Body of pancreas (tissue), 4 donors: ENCODE results near the gene ADORA1. TPM values are rescaled to one million over a fixed set of nuclear protein-coding genes. Genes with fewer than 3 reads are reported as not detected.

Experiments
- ATAC-seq: fragments of 150-250 bp; one replicate; pipeline ENCODE4 v1.9.1; 2016
- DNase-seq, 4 donors: peaks; one replicate each; pipeline ENCODE4 v3.0.0-alpha.2; 2019
- H3K27ac ChIP-seq, 4 donors: fragments of 200-600 bp; sonication (generic); 1 replicate in 3 of 4; 2 replicates in 1 of 4; pipeline versions ENCODE4 v1.5.1 to v1.6.1; 2016 to 2019; ENCODE audit warnings: mild to moderate bottlenecking in 1 of 4, mixed read lengths in 1 of 4, moderate library complexity in 1 of 4
- H3K27me3 ChIP-seq, 2 donors: fragments of 200-600 bp; sonication (generic); one replicate each; pipeline ENCODE4 v1.6.0; 2016; ENCODE audit warnings: mild to moderate bottlenecking in 1 of 2
- H3K36me3 ChIP-seq, 2 donors: fragments of 200-600 bp; sonication (generic); replicated peaks in 1 of 2; 2 replicates each; pipeline ENCODE4 v1.5.1; 2016; ENCODE audit warnings: low read depth in 2 of 2; ENCODE audit not compliant: insufficient read depth in 1 of 2
- H3K4me1 ChIP-seq: fragments of 200-600 bp; sonication (generic); one replicate; pipeline ENCODE4 v1.6.0; 2016
- H3K4me3 ChIP-seq, 2 donors: fragments of 200-600 bp; sonication (generic); 1 replicate in 1 of 2; 2 replicates in 1 of 2; pipeline ENCODE4 v1.5.1; 2016 to 2019
- H3K9me3 ChIP-seq, 3 donors: fragments of 200-600 bp; sonication (generic); 1 replicate in 2 of 3; 2 replicates in 1 of 3; pipeline ENCODE4 v1.5.1; 2016
- CTCF ChIP-seq, 7 experiments: fragments of 450-650 bp in 4 of 7; fragments of 200-600 bp in 3 of 7; sonication (generic) in 3 of 7; IDR thresholded peaks; one replicate each; pipeline ENCODE4 v1.5.1; 2016 to 2019; ENCODE audit warnings: antibody characterized with exemption in 7 of 7
- POLR2A ChIP-seq, 3 donors: fragments of 450-650 bp; IDR thresholded peaks; one replicate each; pipeline ENCODE4 v1.6.1; 2016; ENCODE audit warnings: antibody characterized with exemption in 3 of 3, mild to moderate bottlenecking in 2 of 3
- WGBS, 2 donors: methylation state at CpG; one replicate each; pipeline ENCODE4 v1.1.5; 2017; 5-methylcytosine and 5-hydroxymethylcytosine counted together
- intact Hi-C: fragments of 100-400 bp; cut with DNase I; formaldehyde crosslinking; loops from one replicate; pipeline ENCODE4 v1.15.1; 2023
- total RNA-seq, 2 donors: library from RNA; depleted of rRNA; stranded (reverse); fragments of >200 nt; gene quantifications; one replicate each; pipeline ENCODE4 v1.1.0, GENCODE V29; 2016

Gene ADORA1
- total RNA-seq, 2 donors from 2014 or later, result 16.1 to 21.1 TPM

DNA sequence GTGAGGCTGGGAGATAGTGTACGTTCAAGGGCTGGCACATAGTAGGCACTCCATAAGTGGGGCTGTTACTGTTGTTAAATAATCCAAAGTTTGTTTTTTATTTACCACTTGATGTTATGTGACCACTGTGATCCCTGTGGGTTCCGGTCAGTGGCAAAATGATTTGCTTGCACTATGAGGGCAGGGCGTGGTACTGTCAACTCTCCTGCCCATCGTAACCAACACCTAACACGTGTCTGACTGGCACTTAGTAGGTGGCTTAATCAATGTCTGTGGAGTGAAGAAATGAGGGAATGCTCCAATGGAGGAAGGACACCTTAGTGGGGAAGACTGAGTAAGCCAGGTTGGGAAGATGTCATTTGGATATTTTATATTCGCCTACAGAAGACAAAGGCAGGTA is 14.6 kb downstream of the ADORA1 start:
- H3K4me3 ChIP-seq, result no peak overlapping the region
- intact Hi-C loops, result no loop called here
- H3K9me3 ChIP-seq, result no peaks in the 10 kb centered on the region
- no peaks in the 10 kb centered on the region for H3K36me3 ChIP-seq
- H3K27ac ChIP-seq, result peak overlapping the region in 3 of 4 donors; percentile 64 to 81 (median 79)
- peaks cover 68% of the 10 kb centered on the region for H3K4me1 ChIP-seq
- no peaks in the 10 kb centered on the region for H3K27me3 ChIP-seq
- ATAC-seq (no peak), DNase-seq (no peak)
- 74 to 75% methylated on average over 6 of the region's 6 CpGs for WGBS, 2 donors
- no peak for TF ChIP-seq CTCF (IDR thresholded peaks at IDR 0.05)
- TF ChIP-seq POLR2A (IDR thresholded peaks at IDR 0.05), result no peak

- 44 to 70% methylated on average over 2 to 5 of the region's 5 CpGs for WGBS, 2 donors
- DNase-seq (no peak), ATAC-seq (no peak)
- no peak overlapping the region for H3K4me3 ChIP-seq
- peaks cover 71% of the 10 kb centered on the region for H3K4me1 ChIP-seq
- TF ChIP-seq POLR2A (IDR thresholded peaks at IDR 0.05), result no peak
- no peak for TF ChIP-seq CTCF (IDR thresholded peaks at IDR 0.05)
- no peaks in the 10 kb centered on the region for H3K9me3 ChIP-seq
- no peaks in the 10 kb centered on the region for H3K27me3 ChIP-seq
- intact Hi-C loops, result no loop called here
- H3K27ac ChIP-seq, result peak overlapping the region in 3 of 4 donors; percentile 64 to 81 (median 79)
- no peaks in the 10 kb centered on the region for H3K36me3 ChIP-seq
Measured at GRCh38 chr1:203142684-203143408, 15.3 kb downstream of the ADORA1 start.

DNA sequence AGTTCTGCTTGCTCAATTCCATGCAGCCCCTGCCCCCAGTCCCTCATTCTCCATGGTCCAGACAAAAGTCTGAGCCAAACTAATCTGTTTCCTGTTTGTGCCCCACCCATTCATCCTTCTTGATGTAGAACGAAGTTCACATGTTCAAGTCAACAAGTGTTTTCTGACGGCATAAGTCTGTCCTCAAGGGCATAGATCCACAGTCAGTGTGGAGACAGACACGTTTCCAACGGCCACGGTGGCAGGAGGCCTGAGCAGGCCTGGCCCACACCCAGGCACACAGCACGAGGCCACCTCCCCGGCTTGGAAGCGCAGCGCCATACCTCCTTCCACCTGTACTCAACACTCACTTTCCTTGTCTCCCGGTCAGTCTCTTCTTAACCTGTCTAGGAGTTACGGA is 16.1 kb downstream of the ADORA1 start:
- H3K36me3 ChIP-seq, result no peaks in the 10 kb centered on the region
- DNase-seq (no peak), ATAC-seq (no peak)
- no peak overlapping the region for H3K4me3 ChIP-seq
- intact Hi-C loops, result no loop called here
- H3K4me1 ChIP-seq, result peaks cover 72% of the 10 kb centered on the region
- H3K27ac ChIP-seq, result peak overlapping the region in 3 of 4 donors; percentile 64 to 81 (median 79)
- no peak for TF ChIP-seq CTCF (IDR thresholded peaks at IDR 0.05)
- TF ChIP-seq POLR2A (IDR thresholded peaks at IDR 0.05), result no peak
- WGBS, 2 donors, result 49 to 63% methylated on average over 11 of the region's 11 CpGs
- H3K9me3 ChIP-seq, result no peaks in the 10 kb centered on the region
- H3K27me3 ChIP-seq, result no peaks in the 10 kb centered on the region

DNA sequence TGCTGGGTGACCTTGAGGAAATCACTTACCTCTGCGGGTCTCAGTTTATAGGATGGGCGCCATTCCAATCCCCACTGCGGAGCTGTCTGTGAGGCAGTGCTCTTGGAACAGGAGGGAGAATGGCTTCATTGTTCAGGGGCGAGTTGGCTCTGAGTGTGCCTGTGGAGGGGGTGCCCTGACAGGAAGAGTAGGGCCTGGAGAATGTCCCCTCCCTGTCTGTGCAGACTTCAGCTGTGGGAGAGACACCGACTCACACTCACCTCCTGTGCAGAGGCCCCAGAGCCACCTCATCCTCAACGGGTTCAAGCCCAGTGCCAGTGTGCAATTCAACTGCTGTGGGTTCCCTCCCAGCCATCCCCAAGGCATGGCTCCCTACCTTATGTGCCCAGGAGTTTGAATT is 17.1 kb downstream of the ADORA1 start:
- no peak overlapping the region for H3K4me3 ChIP-seq
- 34 to 36% methylated on average over 5 to 6 of the region's 6 CpGs for WGBS, 2 donors
- intact Hi-C loops, result no loop called here
- no peaks in the 10 kb centered on the region for H3K27me3 ChIP-seq
- peak; percentile 54 to 73 (median 67) for DNase-seq
- peaks cover 72% of the 10 kb centered on the region for H3K4me1 ChIP-seq
- no peaks in the 10 kb centered on the region for H3K9me3 ChIP-seq
- TF ChIP-seq CTCF (IDR thresholded peaks at IDR 0.05) (no peak), POLR2A (IDR thresholded peaks at IDR 0.05) (no peak)
- peak; percentile 71 for ATAC-seq
- H3K36me3 ChIP-seq, result no peaks in the 10 kb centered on the region
- peak overlapping the region; percentile 32 to 81 (median 72) for H3K27ac ChIP-seq
